ENCODE measurements around the gene PTCD2. TPM values are rescaled to one million over a fixed set of nuclear protein-coding genes. Genes with fewer than 3 reads are reported as not detected.
A peak's percentile ranks its signal among the peaks of the same experiment; 100 is the strongest.

The PTCD2 gene
- total RNA-seq, 4 donors from 2014 or later, result 0.59 to 14.0 (median 5.5) TPM

DNA sequence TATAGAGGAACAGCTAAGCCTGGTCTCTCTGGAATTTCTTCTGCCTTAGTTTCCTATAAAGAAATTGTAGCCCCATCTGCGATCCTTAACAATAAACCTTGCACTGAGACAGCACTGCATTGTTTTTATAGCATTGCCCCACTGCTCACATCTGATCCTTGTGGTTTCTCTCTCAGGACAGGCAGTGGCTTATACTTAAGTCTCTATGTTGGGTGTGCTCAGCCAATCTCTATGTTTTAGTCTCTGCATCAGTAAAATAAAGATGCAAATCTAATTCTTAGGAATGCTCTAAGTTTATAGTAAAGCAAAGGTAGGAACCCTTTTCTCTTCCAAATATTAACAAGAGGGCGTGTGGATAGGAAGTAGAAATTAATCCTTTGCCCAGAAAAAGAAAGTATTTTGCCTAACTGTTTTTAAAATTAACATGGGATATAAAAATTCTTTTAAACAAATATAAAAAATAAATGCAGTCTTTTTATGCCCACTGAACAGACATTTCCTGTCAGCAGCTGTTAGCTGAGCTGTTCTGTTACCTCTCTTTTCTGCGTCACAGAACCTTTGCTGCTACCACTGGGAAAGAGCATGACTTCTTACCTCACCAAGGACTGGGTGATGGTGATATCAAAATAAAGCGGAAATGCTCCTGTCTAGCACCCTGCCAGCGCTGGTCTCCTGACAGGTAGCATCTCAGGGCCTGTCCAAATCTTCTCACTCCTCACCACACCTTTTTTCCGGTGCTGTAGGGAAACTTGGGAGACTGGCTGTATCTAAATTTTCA lies 29.6 kb upstream of the PTCD2 start:
- intact Hi-C loops (cut with DNase I; ENCODE audit: low total_unique reads), result no loop called here
- Histone ChIP-seq H3K4me1 (no peaks in the 10 kb centered on the region), H3K4me3 (no peak overlapping the region), H3K27ac (no peak overlapping the region), H3K27me3 (no peaks in the 10 kb centered on the region), H3K9me3 (no peaks in the 10 kb centered on the region), H3K36me3 (no peaks in the 10 kb centered on the region)
- DNase-seq, result no peak
- TF ChIP-seq, protein P1, sequence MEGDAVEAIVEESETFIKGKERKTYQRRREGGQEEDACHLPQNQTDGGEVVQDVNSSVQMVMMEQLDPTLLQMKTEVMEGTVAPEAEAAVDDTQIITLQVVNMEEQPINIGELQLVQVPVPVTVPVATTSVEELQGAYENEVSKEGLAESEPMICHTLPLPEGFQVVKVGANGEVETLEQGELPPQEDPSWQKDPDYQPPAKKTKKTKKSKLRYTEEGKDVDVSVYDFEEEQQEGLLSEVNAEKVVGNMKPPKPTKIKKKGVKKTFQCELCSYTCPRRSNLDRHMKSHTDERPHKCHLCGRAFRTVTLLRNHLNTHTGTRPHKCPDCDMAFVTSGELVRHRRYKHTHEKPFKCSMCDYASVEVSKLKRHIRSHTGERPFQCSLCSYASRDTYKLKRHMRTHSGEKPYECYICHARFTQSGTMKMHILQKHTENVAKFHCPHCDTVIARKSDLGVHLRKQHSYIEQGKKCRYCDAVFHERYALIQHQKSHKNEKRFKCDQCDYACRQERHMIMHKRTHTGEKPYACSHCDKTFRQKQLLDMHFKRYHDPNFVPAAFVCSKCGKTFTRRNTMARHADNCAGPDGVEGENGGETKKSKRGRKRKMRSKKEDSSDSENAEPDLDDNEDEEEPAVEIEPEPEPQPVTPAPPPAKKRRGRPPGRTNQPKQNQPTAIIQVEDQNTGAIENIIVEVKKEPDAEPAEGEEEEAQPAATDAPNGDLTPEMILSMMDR (IDR thresholded peaks at IDR 0.05), result no peak
- no peak for TF ChIP-seq POLR2A (IDR thresholded peaks at IDR 0.05)

DNA sequence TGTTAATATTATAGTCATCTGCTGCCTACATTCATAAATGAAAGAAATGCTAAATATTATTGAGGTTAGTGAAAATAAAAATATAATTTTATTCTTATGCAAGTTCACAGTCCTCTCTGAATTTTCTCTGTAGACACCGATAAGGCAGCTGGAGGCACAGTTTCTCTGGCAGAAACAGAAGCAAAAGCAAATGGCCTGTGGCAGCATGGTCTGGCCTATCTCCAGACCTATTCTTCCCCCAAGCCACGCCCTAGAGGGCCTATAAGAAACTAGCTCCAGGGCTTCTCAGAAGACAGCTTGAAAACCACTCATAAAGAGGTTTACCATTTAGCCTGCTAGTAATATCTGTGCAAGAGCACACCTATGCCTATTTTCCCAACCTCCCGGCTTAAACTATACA lies 28.6 kb upstream of the PTCD2 start:
- intact Hi-C loops (cut with DNase I; ENCODE audit: low total_unique reads), result no loop called here
- no peak for TF ChIP-seq POLR2A (IDR thresholded peaks at IDR 0.05)
- TF ChIP-seq, protein P1 (IDR thresholded peaks at IDR 0.05), result no peak
- no peaks in the 10 kb centered on the region for H3K9me3 ChIP-seq
- no peak for DNase-seq
- no peaks in the 10 kb centered on the region for H3K4me1 ChIP-seq
- H3K36me3 ChIP-seq, result no peaks in the 10 kb centered on the region
- no peaks in the 10 kb centered on the region for H3K27me3 ChIP-seq
- no peak overlapping the region for H3K4me3 ChIP-seq
- no peak overlapping the region for H3K27ac ChIP-seq

DNA sequence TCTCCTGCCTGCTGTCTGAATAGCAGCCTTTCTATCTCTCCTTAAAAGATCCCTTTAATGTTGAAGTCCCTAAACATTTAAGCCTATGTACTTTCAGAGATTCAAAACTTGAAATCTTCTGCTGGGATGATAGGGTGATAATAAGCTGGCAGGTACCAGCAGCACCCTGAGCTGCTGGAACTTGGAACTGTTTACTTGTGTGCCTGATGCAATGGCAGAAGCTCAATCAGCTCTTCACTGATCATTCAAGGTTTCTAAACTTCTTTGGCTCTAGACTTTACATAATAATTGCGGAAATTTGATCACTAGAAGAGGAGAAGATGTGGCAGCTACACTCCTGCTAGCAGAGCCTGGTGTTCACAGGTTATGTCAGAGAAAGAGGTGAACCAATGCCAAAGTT lies 27.8 kb upstream of the PTCD2 start:
- Histone ChIP-seq H3K9me3 (no peaks in the 10 kb centered on the region), H3K27ac (no peak overlapping the region), H3K27me3 (no peaks in the 10 kb centered on the region), H3K4me3 (no peak overlapping the region), H3K36me3 (no peaks in the 10 kb centered on the region), H3K4me1 (no peaks in the 10 kb centered on the region)
- no peak for TF ChIP-seq POLR2A (IDR thresholded peaks at IDR 0.05)
- TF ChIP-seq, protein P1 (IDR thresholded peaks at IDR 0.05), result no peak
- DNase-seq, result no peak
- intact Hi-C loops (cut with DNase I; ENCODE audit: low total_unique reads), result no loop called here

DNA sequence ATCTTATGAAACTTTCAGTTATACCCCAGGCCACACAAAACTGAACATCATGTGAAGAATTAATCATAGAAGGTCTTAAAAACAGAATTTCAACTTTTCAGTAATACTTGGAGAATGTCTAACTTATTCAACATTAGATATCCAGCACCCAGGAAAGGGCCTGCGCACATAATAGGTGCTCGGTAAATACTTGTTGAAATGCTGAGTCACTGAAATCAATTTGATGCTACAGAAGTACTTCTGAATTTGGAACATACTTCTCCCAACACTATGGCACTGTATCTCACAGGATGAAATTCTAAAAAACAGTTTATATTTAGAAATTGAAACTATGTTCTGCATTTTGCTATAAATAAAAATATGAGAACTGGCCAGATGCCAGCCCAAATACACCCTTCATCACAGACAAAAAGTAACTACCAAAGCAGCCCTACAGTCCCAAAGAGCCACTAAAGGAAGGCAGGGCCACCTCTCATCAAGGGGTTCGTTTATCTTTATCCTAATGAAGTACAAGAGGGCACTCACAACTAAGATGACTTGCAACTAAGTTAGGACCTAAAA lies 26.6 kb upstream of the PTCD2 start:
- no peaks in the 10 kb centered on the region for H3K4me1 ChIP-seq
- no peak for DNase-seq
- H3K27ac ChIP-seq, result peak overlapping the region in 1 of 2 donors; percentile 0
- H3K27me3 ChIP-seq, result no peaks in the 10 kb centered on the region
- no peak overlapping the region for H3K4me3 ChIP-seq
- no peaks in the 10 kb centered on the region for H3K36me3 ChIP-seq
- TF ChIP-seq, protein P1 (IDR thresholded peaks at IDR 0.05), result no peak
- TF ChIP-seq POLR2A (IDR thresholded peaks at IDR 0.05), result no peak
- intact Hi-C loops (cut with DNase I; ENCODE audit: low total_unique reads), result no loop called here
- H3K9me3 ChIP-seq, result no peaks in the 10 kb centered on the region

DNA sequence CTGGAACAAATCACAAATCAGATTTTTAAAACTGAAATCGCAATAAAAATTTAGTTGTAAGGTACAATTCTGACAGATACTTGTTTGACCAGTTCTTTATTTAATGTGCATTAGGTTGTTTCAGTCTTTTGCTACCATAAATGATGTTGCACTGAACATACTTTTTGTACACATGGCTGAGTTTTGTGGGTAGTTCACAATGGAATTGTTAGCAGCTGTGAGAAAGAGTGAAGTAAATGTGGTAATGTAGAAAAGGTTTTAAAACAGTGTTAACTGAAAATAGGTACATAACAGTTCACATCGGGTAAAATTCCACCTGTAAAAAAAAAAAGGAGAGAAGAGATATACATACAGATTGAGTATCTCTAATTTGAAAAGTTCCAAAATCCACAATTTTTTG lies 25.7 kb upstream of the PTCD2 start:
- H3K27me3 ChIP-seq, result no peaks in the 10 kb centered on the region
- no peak overlapping the region for H3K4me3 ChIP-seq
- no peaks in the 10 kb centered on the region for H3K36me3 ChIP-seq
- no peaks in the 10 kb centered on the region for H3K4me1 ChIP-seq
- TF ChIP-seq POLR2A (IDR thresholded peaks at IDR 0.05), result no peak
- TF ChIP-seq, protein P1 (IDR thresholded peaks at IDR 0.05), result no peak
- no peak overlapping the region for H3K27ac ChIP-seq
- no peaks in the 10 kb centered on the region for H3K9me3 ChIP-seq
- no peak for DNase-seq
- intact Hi-C loops (cut with DNase I; ENCODE audit: low total_unique reads), result no loop called here
